Peyer's patch (tissue), 4 donors: ENCODE data around the gene FAM32A.

ENCODE experiments used
- POLR2A ChIP-seq, 2 donors: fragments of 450-650 bp; IDR thresholded peaks; one replicate each; pipeline ENCODE4 v1.5.1; 2017; ENCODE audit warnings: antibody characterized with exemption in 2 of 2, mild to moderate bottlenecking in 2 of 2, moderate library complexity in 2 of 2
- TF ChIP-seq, protein P1 (sequence below), 6 experiments: fragments of 450-650 bp in 4 of 6; fragments of 200-600 bp in 2 of 6; sonication (generic) in 1 of 6; IDR thresholded peaks; one replicate each; pipeline ENCODE4 v1.5.1; 2017 to 2019; ENCODE audit warnings: antibody characterized with exemption in 6 of 6, mild to moderate bottlenecking in 3 of 6, moderate library complexity in 1 of 6

DNA sequence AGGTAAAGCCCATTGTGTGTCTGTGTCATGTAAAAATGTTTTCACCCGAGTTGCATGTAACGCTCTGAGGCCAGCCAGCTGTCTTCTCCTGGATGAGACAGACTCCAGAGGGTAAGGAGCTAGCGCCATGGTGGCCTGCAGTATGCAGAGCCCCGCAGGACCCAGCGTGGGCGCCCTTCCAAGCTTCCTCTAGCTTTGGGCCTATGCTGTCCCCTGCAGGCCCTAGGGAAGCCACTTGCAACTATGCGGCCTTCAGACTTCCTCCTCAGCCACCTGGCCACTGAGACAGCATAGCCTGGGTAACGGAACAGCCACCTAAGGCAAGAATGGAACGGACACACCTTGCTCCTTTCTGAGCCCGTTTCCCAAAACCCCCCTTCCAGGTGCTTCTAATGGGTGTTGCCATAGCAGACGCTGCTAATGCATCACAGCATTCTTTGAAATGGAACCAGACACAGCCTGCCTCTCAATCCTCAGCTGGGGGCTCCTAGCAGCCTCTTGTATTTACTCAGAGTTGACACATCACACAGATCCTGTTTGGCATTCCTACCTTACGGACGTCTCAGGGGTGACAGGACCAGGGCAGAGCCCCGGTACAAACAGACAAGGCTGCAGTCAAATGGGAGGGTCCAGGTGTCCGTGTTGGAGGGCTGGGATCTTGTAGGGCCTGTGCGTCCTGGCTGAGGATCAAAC is 6.2 kb downstream of the FAM32A start:
- no peak for TF ChIP-seq POLR2A (IDR thresholded peaks at IDR 0.05)
- TF ChIP-seq, protein P1, sequence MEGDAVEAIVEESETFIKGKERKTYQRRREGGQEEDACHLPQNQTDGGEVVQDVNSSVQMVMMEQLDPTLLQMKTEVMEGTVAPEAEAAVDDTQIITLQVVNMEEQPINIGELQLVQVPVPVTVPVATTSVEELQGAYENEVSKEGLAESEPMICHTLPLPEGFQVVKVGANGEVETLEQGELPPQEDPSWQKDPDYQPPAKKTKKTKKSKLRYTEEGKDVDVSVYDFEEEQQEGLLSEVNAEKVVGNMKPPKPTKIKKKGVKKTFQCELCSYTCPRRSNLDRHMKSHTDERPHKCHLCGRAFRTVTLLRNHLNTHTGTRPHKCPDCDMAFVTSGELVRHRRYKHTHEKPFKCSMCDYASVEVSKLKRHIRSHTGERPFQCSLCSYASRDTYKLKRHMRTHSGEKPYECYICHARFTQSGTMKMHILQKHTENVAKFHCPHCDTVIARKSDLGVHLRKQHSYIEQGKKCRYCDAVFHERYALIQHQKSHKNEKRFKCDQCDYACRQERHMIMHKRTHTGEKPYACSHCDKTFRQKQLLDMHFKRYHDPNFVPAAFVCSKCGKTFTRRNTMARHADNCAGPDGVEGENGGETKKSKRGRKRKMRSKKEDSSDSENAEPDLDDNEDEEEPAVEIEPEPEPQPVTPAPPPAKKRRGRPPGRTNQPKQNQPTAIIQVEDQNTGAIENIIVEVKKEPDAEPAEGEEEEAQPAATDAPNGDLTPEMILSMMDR (IDR thresholded peaks at IDR 0.05), result no peak
